SW480 (cell line): ENCODE results near the gene SMURF1.

Source experiments
- DNase-seq: peaks from one replicate; pipeline ENCODE4 v3.0.0-alpha.2; 2016; ENCODE audit warnings: low spot score

SMURF1 gene

DNA sequence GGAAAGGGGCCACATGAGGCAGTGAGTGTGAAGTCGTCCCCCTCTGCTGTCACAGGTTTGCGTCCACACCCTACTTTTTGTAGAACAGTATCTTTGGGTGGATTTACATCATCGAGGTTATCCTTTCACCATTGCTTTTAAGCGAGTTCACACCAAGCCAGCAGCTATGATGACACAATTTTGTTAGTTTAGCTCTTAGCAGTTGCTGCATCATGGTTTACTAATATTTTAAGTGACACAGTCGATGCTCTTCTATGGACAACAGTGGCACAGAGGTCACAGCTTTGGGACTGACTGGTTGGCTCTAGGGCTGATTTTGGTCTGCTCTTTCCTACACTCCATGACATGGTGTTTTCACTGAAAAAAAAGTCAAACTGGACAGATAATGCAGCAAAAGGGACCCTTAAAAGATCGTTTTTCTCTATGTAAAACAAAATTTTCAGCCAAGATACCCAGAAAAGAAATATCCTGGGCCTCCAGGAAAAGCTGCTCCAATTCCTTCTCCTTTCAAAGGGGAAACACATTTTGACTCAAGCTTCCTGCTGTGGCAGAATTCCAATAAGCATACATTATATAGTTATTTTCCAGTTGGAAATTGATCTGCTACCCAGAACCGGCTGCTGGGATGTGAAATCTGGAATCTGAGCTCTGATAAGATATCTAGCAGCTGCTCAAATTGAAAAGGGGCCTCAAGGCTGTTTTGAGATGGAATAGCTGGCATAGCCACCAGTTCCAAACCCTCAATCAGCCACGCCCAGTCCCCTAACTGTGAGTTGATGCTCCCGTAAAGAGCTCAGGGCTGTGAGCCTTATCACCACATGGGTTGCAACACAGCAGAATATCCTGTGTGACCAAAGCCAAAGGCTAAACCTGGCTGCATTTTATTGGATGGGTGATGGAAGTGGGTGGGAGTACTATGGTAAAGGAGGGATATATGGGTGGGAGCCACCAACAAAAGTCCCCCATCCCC is 114.2 kb downstream of the SMURF1 start:
- DNase-seq = no peak

DNA sequence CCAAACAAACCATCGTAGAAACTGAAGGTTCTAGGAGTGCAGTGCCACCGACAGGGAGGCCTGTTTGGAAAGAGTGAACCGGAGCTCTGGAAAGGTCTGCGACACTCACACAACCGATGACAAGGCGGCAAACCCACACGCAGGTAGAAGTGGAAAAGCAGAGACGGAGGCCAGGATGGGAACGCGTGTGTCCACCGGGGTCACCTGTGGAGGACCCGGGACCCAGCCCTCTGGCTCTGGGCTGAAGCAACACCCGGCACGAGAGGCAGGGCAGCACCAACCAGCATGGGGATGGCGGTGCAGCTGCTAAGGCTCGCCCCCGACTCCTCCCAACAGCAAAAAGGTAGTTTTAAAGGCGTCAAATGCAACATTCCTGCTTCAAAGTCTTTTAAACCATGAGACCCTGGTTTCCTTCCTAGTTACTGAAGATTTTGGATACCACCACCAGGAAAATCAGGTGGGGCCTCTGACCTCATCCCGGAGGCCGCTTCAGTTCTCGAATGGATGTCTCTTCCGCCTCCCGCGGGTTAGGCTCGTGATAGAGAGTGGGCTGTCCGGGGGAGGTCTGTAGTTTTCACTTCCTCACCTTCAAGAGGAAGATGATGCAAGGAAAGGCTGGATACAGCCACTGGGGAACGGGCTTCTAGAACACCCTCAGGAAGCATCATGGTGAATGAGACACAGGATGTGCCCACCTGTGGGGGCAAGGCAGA is 115.5 kb downstream of the SMURF1 start:
- DNase-seq = no peak

DNA sequence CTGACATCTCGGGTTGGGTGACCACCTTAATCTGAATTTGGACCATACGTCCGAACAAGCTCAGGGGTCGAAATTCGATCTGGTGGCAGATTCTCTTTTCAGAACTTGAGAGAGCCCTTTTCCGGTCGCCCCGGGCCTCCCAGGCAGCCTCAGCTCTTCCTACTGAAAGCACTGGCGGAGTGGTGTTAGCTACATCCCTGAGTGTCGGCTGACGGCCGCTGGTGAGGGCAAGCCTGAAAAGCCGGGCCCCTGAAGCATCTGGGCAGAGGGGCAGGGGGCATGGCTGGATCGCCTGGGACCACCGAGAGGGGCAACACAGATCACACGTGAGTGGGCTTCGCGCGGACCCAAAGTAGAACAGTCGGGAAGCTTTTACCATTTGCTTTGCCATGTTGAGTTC is 116.1 kb downstream of the SMURF1 start:
- no peak for DNase-seq

DNA sequence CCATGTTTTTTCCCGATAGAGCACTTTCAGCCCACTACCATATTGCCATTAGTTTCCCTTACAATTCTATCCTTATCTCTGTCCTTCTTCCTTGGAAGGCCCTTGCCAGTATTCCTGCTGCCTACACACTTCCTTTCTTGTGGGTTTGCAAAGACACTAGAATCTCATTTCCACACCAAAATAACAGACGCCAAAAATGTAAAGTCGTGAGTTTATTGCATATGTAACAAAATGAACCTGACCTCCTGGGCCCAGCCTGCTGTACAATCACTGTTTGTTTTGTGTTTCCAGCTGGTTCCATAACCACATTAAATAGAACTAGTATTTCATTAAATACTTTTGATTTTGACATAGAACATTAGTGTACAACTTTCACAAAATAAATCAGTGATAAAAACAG is 116.7 kb downstream of the SMURF1 start:
- no peak for DNase-seq

DNA sequence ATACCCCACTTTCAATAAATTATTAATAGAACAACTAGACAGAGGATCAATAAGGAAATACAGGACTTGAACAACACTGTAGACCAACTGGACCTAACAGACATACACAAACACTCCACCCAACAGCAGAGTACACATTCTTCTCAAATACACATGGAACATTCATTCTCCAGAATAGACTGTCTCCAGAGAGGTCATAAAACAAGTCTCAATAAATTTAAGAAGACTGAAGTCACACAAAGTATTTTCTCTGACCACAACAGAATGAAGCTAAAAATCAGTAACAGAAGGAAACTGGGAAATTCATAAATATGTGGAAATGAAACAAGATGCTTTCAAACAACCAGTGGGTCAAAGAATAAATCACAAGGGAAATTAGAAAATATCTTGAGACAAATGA is 119.8 kb downstream of the SMURF1 start:
- no peak for DNase-seq

DNA sequence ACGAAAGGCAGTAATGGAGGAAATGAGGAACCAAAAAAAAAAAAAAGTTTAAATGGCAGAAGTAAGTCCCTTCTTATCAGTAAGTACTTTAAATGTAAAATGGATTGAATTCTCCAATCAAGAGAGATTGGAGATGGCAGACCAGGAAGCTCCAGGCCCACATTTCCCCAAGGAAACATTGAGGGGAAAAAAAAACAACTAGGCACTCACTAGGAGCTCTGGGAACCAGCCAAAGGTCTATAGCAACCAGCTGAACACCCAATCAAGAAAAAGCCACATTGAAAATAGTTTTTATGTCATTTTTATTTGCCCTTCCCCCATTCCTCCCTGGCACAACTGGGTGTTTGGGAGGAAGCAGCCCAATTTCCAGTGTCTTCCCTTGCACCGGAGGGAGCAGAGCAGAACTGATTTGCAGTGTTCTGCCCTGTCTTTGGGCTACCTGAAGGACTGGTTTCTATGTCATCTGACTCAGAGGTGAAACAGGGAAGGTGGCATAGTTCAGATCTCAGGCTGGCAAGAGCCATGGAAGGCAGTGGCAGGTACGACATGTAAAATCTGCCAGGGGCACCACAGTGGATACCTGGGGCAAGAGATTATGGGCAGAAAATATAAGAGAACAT is 121.9 kb downstream of the SMURF1 start:
- DNase-seq = no peak

DNA sequence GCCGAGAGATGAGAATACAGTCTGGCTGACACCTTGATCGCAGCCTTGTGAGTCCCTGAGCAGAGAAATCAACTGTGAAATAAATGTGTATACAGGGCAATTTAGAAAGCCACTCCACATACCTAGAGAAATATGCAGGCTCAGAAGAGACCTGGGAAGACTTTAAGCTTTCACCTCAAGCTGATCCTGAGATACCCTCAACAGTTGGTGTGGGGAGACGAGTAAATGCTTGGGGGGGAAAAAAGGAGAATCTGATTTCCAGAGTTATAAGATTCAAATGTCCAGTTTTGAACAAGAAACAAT is 123.5 kb downstream of the SMURF1 start:
- DNase-seq = no peak

DNA sequence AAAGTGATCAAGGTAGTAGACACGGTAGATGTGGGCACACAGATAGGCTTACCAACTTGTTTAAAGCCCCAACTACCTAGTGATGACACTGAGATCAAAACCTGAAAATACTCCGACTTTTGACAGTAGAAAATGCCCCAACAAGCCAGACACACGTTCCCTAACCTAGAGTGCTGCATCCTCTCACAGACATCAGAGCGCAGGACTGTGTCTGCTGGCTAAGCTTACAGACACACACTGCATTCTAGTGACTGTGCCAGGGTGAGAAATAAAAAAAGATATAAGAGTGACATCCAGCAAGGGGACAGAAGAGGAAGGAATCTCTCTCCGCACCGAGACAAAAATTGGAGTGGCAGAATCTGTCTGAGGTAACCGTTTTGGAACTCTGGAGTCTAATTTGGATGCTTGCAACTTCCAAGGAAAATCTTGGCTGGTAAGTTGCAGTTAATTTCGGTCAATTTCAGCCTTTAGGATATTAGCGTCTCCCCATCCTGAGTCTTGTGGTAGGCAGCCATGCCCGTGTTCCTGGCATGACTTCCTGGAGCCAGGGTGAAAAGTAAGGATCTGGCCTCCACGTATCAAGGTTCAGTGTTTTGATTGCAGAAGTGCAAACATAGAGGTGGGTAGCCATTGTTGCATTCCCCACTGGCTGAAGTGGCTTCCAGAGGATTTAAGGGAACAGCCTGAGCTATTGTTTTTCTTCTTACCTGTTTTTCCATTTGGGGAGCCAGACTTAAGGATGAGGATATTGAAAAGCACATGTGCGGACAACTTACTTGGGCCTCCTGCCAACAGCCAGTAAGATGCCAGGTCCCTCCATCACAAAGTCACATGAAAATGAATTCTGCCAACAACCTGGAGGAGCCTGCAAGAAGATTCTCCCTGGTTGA is 124.1 kb downstream of the SMURF1 start:
- DNase-seq = no peak

DNA sequence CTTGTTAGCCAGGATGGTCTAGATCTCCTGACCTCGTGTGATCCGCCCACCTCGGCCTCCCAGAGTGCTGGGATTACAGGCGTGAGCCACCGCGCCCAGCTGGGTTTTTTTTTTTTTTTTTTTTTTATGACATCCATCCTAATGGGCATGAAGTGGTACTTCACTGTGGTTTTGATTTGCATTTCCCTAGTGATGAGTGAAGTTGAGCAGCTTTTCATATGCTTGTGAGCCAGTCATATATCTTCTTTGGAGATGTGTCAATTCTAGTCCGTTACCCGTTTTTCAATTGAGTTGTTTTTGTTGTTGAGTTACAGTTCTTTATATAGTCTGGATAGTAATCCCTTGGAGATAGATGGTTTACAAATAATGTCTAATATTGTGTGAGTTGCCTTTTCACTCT is 127.7 kb downstream of the SMURF1 start:
- no peak for DNase-seq

DNA sequence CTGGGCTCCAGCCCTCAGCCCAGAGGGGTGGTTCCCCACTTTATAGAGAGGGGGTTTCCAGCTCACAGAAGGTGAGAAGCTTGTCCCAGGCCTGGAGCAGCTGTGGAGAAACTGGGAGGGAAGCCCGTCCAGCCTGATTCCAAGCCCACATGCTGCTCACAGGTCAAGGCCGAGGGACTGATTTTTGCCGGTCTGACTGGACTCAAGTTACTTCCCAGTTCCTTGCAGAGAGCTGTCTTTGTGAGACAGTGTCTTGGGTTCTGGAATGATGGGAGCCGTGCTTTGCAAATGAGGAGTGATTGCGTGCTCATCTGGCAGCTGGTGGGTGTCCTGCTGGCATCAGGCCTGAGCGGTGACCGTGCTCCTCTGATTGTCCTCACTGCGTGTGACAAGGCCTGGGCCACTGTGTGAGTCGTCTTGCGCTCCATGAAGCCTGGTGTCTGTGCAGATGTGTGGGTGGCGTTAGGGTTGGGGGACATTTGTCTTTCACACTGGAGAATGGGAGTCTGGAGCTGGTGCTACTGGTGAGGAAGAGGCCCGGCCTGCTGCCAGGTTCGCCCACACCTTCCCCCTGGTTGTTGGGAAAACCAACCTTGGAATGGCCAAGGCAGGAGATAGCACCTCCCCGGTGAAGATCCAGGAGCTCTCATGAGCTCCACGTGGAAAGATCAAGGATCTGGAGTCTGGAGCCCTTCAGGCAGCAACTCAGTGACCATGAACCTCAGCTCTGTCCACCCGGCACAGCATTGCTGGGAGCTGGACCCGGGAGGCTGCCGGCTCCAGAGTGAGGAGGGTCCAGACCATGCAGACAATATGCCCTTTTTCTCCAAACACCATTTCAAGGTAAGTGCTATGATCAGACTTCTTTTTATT is 129.6 kb downstream of the SMURF1 start:
- DNase-seq = no peak

DNA sequence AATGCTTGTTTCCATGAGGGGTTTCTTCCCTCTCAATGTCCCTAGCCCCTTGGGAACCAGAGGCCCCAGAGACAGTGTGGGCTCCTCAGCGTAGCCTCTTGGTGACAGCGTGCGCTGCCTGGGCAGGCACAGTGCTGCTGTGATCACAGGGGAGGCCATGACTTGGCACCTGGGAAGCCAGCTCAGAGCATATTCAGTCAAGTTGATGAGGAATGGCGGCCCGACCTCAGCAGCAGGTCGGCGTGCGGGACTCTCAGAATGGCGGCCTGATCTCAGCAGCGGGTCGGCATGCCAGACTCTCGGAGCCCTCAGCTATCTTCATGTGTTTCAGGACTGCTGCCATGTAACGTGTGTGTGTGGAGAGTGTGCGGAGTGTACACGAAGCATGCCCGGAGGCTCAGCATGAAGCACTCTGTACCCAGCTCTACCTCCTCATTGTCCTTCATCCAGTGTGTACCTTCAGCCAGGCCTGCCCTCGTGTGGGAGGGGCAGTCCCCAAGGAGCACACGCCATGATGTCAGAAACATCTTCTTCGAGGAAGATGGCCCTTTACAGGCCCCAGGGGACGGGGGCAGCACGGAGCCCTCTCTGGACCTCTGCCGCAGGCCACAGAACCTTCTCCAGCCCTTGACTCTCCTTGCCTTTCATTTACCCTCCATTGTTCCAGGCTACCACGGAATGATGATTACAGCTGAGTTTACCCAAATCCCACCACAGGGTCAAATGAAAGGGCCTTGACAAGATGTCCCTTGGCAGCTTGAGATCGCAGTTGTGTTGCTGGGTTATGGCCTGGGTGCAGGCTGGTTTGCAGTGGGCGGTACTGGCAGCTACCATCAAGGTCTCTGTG is 130.4 kb downstream of the SMURF1 start:
- DNase-seq = no peak

DNA sequence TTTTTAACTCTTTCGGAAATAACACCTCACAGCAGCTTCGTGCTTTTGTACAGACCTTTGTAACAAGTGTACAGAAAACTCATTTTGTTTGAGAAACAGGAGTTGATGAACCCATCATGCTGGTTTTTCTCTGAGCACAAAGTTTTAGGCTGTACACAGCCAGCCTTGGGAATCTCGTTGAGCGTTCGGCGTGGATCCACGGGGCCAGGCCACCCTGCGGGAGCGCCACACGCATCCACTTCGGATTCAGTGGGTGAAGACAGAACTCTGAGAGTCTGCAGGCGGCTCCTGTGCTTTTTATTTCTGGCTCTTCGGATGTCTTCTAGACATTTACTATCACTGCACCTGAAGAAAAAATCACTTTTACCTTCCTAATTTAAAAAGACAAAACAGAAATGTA is 131.2 kb downstream of the SMURF1 start:
- DNase-seq = no peak

DNA sequence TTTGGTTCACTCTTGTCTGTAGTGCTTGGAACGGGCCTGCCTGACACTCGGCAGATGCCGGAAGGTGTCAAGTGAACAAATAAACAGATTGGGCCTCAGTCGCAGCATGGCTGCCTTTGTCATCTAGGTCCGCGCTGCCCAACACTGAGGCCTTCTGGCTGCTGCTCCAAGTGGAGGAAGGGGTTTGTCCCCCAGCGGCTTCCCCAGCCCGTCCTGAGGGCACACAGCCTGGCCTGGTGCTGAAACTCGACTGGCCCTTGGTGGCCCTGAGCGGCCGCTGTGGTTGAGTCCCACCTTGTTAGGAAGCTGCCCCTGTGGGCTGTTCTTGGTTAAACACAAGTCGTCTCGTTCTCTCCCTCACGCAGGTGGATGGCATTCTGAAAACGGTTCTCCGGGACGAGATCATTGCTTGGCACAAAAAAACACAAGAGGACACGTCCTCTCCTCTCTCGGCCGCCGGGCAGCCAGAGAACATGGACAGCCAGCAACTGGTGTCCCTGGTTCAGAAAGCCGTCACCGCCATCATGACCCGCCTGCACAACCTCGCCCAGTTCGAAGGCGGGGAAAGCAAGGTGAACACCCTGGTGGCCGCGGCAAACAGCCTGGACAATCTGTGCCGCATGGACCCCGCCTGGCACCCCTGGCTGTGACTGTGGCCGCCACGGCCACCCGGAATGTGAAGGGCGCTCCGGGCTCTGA is 132.1 kb downstream of the SMURF1 start:
- no peak for DNase-seq

DNA sequence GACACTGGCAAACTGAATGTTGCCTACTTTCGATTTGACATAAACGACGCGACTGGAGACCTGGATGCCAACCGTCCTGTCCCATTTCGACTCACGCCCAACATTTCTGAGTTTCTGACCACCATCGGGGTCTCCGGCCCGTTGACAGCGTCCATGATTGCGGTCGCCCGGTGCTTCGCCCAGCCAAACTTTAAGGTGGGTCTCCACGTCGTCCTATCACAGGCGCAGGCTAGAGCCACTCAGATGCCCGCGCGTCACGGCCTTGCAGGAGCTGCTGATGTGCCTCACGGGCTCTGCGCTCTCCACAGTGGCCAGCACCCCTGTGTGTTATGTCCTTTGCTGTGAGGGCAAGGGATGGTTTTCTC is 132.6 kb downstream of the SMURF1 start:
- no peak for DNase-seq

DNA sequence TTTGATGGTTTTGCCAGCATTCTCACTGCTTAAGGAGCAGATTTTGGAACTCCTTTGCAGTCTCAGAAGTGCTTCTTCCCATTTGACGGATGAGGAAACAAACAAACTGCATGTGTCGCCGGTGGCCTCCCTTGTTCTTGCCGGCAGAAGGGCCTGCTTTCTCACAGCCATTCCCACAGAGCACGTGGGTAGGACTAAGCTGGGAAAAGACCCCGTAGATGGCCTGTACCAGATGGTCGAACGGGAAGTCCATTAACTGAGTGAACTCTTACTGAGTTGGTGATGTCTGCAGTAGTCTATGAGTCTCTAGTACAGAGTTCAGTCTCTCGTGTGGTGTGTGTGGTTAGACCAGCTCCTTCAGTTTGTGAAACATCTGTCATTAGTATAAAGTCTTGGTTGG is 133.6 kb downstream of the SMURF1 start:
- DNase-seq = no peak

DNA sequence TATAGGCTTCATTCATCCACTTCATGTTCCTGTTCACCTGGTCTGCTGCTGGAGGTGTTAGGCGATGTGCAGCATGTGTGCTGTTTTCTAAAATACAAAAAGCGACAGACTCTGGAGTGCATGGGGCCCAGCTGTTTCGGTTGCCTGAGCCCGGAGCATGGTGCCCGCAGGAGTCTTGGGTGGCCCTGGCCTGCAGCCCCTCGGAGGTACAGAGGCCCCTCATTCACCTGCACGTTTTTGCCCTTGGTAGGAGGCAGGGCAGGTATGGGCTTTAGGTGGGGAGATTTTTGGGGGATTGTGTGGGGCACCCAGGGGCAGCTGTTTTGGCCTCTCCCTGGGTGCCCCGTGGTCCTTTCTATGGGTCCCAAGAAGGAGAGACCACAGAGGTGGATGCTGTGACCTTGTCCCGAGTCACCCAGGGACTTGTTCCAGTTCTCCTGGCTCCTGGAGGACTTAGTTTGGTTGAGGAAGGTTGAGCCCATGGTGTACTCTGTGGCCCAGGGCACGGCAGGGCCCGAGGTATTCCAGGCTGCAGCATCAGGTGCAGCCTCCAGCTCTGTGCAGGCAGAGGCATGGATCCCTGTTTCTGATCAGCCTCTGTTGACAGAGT is 134.9 kb downstream of the SMURF1 start:
- DNase-seq = no peak

DNA sequence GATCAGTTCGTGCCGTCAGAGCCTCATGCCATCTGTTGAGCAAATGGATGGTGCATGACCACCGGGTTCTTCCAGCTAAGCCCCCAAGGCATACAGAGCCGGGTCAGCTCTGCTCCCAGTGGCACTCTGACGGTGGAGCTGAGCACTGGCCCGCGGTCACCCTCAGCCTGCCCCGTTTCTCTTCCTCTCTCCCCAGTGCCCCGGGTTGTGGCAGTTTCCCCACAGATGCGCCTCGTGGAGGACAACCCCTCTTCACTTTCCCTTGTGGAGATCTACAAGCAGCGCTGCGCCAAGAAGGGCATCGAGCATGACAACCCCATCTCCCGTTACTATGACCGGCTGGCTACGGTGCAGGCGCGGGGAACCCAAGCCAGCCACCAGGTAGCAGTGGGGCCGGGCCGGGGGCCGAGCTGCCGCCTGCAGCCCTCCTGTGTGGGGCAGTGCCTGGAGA is 135.7 kb downstream of the SMURF1 start:
- no peak for DNase-seq

DNA sequence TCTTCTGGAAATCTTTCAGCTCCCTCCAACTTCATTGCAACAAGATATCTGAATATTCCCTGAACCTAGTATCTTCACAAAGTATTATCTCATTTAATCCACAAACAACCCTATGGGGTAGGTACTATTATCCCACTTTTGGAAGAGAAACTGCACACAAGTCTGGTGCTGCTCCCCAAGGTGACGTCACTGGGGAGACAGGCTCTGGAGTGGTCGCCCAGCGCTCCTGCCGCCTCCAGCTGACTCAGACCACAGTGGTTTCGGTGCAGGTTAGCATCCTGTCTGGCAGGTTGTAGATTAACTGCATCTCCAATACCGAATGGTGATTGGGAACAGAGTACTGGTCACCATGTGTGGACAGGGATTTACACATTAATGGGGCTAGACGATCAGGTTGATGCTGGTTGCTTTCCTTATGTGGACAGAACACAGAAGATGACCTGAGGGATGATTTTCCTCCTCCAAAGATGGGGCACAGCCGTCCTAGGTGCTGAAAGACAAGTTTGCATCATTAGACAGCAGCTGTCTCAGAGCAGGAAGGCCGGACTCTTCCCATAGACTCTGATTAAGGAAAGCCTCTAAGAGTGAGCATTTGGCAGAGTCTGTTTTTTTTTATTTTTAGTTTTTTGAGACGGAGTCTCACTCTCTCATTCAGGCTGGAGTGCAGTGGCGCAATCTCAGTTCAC is 137.0 kb downstream of the SMURF1 start:
- no peak for DNase-seq

DNA sequence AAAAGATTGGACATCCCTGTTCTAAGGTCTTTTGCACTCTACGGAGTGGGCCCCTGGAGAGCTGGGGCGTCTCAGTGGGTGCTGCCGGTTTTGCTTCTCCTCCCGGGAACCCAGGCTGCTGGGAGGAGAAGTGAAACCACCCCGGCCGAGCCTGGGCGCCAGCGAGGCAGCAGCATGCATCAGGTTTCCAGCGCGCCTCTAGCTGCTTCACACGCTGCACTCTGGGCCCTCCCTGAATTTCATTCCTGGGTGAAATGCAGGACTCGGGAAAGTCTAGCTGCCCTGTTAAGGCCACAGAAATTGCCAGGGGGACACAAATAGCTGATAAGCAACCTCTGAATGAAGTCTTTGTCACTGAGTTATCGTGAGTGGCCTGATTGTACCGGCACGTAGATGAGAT is 138.1 kb downstream of the SMURF1 start:
- no peak for DNase-seq
